Heart left ventricle (tissue), 16 donors: ENCODE data around the gene UCN3. TPM values are rescaled to one million over a fixed set of nuclear protein-coding genes. Genes with fewer than 3 reads are reported as not detected.

Experiments
- ATAC-seq, 4 donors: fragments of 200-7000 bp; cut with Tn5 transposase; one replicate each; pipeline ENCODE4 v1.9.1; 2020 to 2022; ENCODE audit warnings: moderate library complexity in 4 of 4, mild to moderate bottlenecking in 3 of 4, moderate number of reproducible peaks in 1 of 4
- DNase-seq, 5 donors: peaks; one replicate each; pipeline ENCODE4 v3.0.0-alpha.2; 2020
- H3K27ac ChIP-seq, 12 donors: fragments of 200-600 bp; sonication (generic) in 4 of 12; one replicate each; pipeline versions ENCODE4 v1.5.0 to v1.8.0; 2016 to 2022; ENCODE audit warnings: mild to moderate bottlenecking in 2 of 12
- H3K27me3 ChIP-seq, 9 donors: fragments of 200-600 bp; sonication (generic) in 2 of 9; one replicate each; pipeline versions ENCODE4 v1.5.1 to v1.8.0; 2016 to 2022; ENCODE audit warnings: mild to moderate bottlenecking in 3 of 9
- H3K36me3 ChIP-seq, 9 donors: fragments of 200-600 bp; sonication (generic) in 2 of 9; one replicate each; pipeline versions ENCODE4 v1.5.0 to v1.8.0; 2018 to 2022; ENCODE audit warnings: mild to moderate bottlenecking in 2 of 9
- H3K4me1 ChIP-seq, 12 donors: fragments of 200-600 bp; sonication (generic) in 4 of 12; one replicate each; pipeline versions ENCODE4 v1.5.0 to v1.8.0; 2016 to 2022; ENCODE audit warnings: mild to moderate bottlenecking in 3 of 12
- H3K4me3 ChIP-seq, 12 donors: fragments of 200-600 bp; sonication (generic) in 4 of 12; one replicate each; pipeline versions ENCODE4 v1.5.0 to v1.8.0; 2017 to 2022; ENCODE audit warnings: mild to moderate bottlenecking in 9 of 12, moderate library complexity in 4 of 12
- H3K9me3 ChIP-seq, 12 donors: fragments of 200-600 bp; sonication (generic) in 4 of 12; one replicate each; pipeline versions ENCODE4 v1.5.0 to v1.8.0; 2016 to 2022; ENCODE audit warnings: mild to moderate bottlenecking in 1 of 12
- CTCF ChIP-seq, 12 donors: fragments of 200-600 bp; sonication (generic) in 4 of 12; IDR thresholded peaks; one replicate each; pipeline versions ENCODE4 v1.5.0 to v1.8.0; 2018 to 2022; ENCODE audit warnings: antibody characterized with exemption in 12 of 12, mild to moderate bottlenecking in 5 of 12
- POLR2A ChIP-seq, 2 donors: fragments of 450-650 bp; IDR thresholded peaks; one replicate each; pipeline ENCODE4 v1.6.1; 2017; ENCODE audit warnings: antibody characterized with exemption in 2 of 2, mild to moderate bottlenecking in 2 of 2, moderate library complexity in 2 of 2
- WGBS, 4 donors: extraction: QIAGEN DNeasy Blood & Tissue Kit in 2 of 4; methylation state at CpG; one replicate each; pipeline versions ENCODE4 v1.1.5 to v1.1.7; 2013 to 2018; 5-methylcytosine and 5-hydroxymethylcytosine counted together
- intact Hi-C, 10 donors: fragments of 100-400 bp; cut with DNase I; formaldehyde crosslinking; loops; one replicate each; pipeline versions ENCODE4 v1.11.1 to v1.14.2; 2022
- long read RNA-seq, 3 donors: library from polyadenylated mRNA; unstranded; transcript quantifications; one replicate each; pipeline ENCODE4 v2.0.0, GENCODE V29; 2020 to 2021
- polyA plus RNA-seq, 2 donors: library from polyadenylated mRNA; stranded (reverse); fragments of 200-250 nt; gene quantifications; one replicate each; pipeline ENCODE4 v1.2.3, GENCODE V29; 2013
- total RNA-seq, 9 donors: library from RNA; depleted of rRNA in 2 of 9; stranded (reverse); fragments of >200 nt in 2 of 9; fragmentation: NEBNext Ultra II Directional in 3 of 9; extraction: Animal tissue kit (Norgen Biotek cat#: 25700) in 3 of 9; gene quantifications; one replicate each; pipeline versions ENCODE4 v1.1.0 to v1.2.4, GENCODE V29; 2016 to 2023
- donor health status: ischemic (EF 13 %, LVEDD 7.1; RV severe dilation, severe dysfunction).
- donor health status: healthy with polysubstance abuse.
- donor health status: DM: no; HTN: yes; CAD: no.
- donor health status: DM: no; HTN: no; CAD: no.
- donor health status: ischemic (EF 25% LVEDD 6.9; RV normal size, moderate dysfunction).
- donor health status: ischemic (EF 25% LVEDD 5.7; RV mildly dilated, moderate dysfunction).
- donor health status: healthy.
- donor health status: DM: yes; HTN: yes; CAD: no.
- donor health status: ischemic (EF 35%, LVEDD 5.7; RV mildly dilated, moderate dysfunction).
- donor health status: nonischemic (EF 11% LVEDD 7.7; RV severe dilation, severe dysfunction).
- donor health status: DM: yes; HTN: yes; CAD: no.
- donor health status: PGD.
- donor health status: ischemic (EF 29% LVEDD 5.4; RV normal size, mild dysfunction).
- donor health status: nonischemic (EF 23%, LVEDD 6.1; RV moderate dilation, normal function).

Gene UCN3
- not detected for total RNA-seq
- not detected for polyA plus RNA-seq
- long read RNA-seq, donor 1, result 0 reads
- long read RNA-seq, donor 2, result 0 reads
- long read RNA-seq, donor 3, result 0 reads

GRCh38 chr10:5364890-5365338 lies at the start of gene UCN3:
Gene UCN3 (plus strand): TSS chr10:5364966. CDS start chr10:5373721, 8,755 bp downstream.
- ATAC-seq, result no peak
- H3K27me3 ChIP-seq, result peaks cover 0 to 45% (median 6%) of the 10 kb centered on the region in 9 donors

GRCh38 chr10:5317547-5318107 lies 47.1 kb upstream of the UCN3 start:
- no peaks in the 10 kb centered on the region for H3K36me3 ChIP-seq
- H3K27me3 ChIP-seq, result no peaks in the 10 kb centered on the region
- peak in 1 of 5 donors; percentile 39 for DNase-seq
- intact Hi-C loops, result no loop called here
- 36 to 61% (median 46%) methylated on average over 10 of the region's 10 CpGs for WGBS, 4 donors
- no peak overlapping the region for H3K4me3 ChIP-seq
- ATAC-seq, result peak in 1 of 4 donors; percentile 57
- H3K9me3 ChIP-seq, result peaks cover 0 to 5% (median 0%) of the 10 kb centered on the region in 12 donors
- TF ChIP-seq CTCF (IDR thresholded peaks at IDR 0.05), result no peak
- TF ChIP-seq POLR2A (IDR thresholded peaks at IDR 0.05), result no peak
- H3K4me1 ChIP-seq, result peaks cover 0 to 10% (median 0%) of the 10 kb centered on the region in 12 donors
- no peak overlapping the region for H3K27ac ChIP-seq

More at GRCh38 chr10:5364890-5365338, at the start of gene UCN3:
- DNase-seq, result no peak
- H3K9me3 ChIP-seq, result no peaks in the 10 kb centered on the region
- H3K36me3 ChIP-seq, result no peaks in the 10 kb centered on the region
- H3K27ac ChIP-seq, result no peak within 1 kb of the TSS
- H3K4me3 ChIP-seq, result no peak within 1 kb of the TSS
- no peak for TF ChIP-seq CTCF (IDR thresholded peaks at IDR 0.05)
- TF ChIP-seq POLR2A (IDR thresholded peaks at IDR 0.05), result no peak
- no peaks in the 10 kb centered on the region for H3K4me1 ChIP-seq
- intact Hi-C loops, result no loop called here
- 72 to 85% (median 75%) methylated on average over 21 of the region's 21 CpGs for WGBS, 4 donors

- ATAC-seq (no peak), DNase-seq (no peak)
- 87 to 90% (median 89%) methylated on average over 5 of the region's 5 CpGs for WGBS, 4 donors
- TF ChIP-seq CTCF (IDR thresholded peaks at IDR 0.05) (no peak), POLR2A (IDR thresholded peaks at IDR 0.05) (no peak)
- Histone ChIP-seq H3K27me3 (no peaks in the 10 kb centered on the region), H3K4me1 (peaks cover 0 to 10% (median 0%) of the 10 kb centered on the region in 12 donors), H3K4me3 (no peak overlapping the region), H3K9me3 (peaks cover 0 to 4% (median 0%) of the 10 kb centered on the region in 12 donors), H3K27ac (no peak overlapping the region), H3K36me3 (no peaks in the 10 kb centered on the region)
- intact Hi-C loops, result no loop called here
Measured at GRCh38 chr10:5318148-5318547, 46.6 kb upstream of the UCN3 start.

- no peak overlapping the region for H3K4me3 ChIP-seq
- H3K27ac ChIP-seq, result no peak overlapping the region
- intact Hi-C loops, result loop anchor here in 1 of 10 donors (2.0 kb wide), 1 partner anchor 47 kb away; no protein-coding TSS in a partner anchor
- H3K36me3 ChIP-seq, result no peaks in the 10 kb centered on the region
- no peak for DNase-seq
- H3K27me3 ChIP-seq, result no peaks in the 10 kb centered on the region
- peaks cover 0 to 10% (median 0%) of the 10 kb centered on the region in 12 donors for H3K4me1 ChIP-seq
- no peak for ATAC-seq
- 78 to 94% (median 92%) methylated on average over 4 of the region's 4 CpGs for WGBS, 4 donors
- peaks cover 0 to 4% (median 0%) of the 10 kb centered on the region in 12 donors for H3K9me3 ChIP-seq
- no peak for TF ChIP-seq POLR2A (IDR thresholded peaks at IDR 0.05)
- TF ChIP-seq CTCF (IDR thresholded peaks at IDR 0.05), result no peak
Measured at GRCh38 chr10:5319863-5320262, 44.9 kb upstream of the UCN3 start.
